Forelimb muscle (tissue), 1 donor: ENCODE results near the gene TWF1. TPM values are rescaled to one million over a fixed set of nuclear protein-coding genes. Genes with fewer than 3 reads are reported as not detected.
A peak's percentile ranks its signal among the peaks of the same experiment; 100 is the strongest.
"Not testable (repeated sequence)": the region's sequence is repeated elsewhere in the genome, so short reads cannot be mapped to it uniquely, and the experiment has no call there.

ENCODE experiments used
- DNase-seq: peaks from one replicate; pipeline ENCODE4 v3.0.0-alpha.2; 2013; ENCODE audit warnings: low read depth
- polyA plus RNA-seq: library from polyadenylated mRNA; unstranded; fragments of 120-200 nt; gene quantifications from one replicate; pipeline ENCODE4 v1.2.1, GENCODE V29; 2013; ENCODE audit not compliant: insufficient read length

The TWF1 gene
- polyA plus RNA-seq, 1 donor: 26.8 TPM

GRCh38 chr12:43805149-43805859 lies 813 bp downstream of the TWF1 start:
- DNase-seq: peak; percentile 6

- DNase-seq: no peak
Observed at GRCh38 chr12:43797561-43798217, 8.4 kb downstream of the TWF1 start.

DNA sequence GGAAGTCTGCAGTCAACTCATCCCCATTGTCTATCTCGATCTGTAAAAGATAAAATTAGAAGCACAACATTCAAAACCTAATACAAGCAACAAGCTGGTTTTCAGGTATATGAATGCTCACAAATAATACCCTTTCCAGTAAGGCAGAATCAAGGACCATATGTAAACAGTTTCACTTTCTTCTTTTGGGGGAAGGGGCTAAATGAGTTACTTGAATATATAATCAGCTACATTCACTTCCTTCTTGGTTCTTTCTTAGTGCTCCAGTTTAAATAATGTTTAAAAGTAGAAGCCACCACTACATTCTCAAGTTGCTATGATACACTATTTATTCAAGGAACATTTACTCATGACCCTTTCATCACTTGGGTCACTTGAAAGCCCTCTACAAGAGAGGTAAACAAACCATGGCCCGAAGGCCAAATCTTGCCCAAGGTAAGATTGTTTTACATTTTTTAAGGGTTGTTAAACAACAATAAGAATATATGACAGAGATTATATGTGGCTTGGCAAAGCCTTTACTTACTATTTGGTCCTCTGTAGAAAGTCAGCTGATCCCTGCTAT lies 10.3 kb downstream of the TWF1 start:
- no peak for DNase-seq

- DNase-seq: peak; percentile 22
Observed at GRCh38 chr12:43789941-43790340, 16.2 kb downstream of the TWF1 start.

DNA sequence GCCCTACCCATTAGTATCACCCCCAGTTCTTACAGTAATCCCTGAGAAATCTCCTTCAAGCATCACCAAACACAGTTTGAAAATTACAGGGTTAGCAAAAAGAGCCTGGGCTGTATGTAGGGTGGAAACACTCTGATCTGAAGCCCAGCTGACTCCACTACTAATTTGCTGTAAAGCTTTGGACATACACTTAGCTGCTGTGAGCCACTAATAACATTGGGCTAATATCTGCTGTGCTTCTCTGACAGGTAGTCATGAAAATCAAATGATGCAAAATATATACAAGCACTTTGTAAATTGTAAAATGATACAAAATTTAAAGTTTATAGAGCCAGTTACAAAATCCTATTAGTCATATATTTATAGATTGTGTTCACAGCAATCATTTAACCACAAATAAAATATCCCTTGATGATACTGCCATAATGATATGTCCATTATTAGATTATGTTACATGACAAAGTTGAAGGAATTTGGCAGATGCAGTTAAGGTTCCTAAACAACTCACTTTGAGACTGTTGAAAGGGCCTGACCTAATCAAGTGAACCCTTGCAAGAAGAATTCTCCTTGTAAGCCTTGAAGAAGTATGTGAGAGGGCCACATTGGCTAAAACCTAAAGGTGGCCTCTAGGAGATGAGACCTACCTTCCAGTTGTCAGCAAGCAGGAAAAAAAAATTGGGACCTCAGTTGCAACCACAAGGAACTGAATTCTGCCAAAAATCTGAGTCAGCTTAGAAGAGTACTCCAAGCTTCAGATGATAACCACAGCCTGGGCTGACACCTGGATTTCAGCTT lies 19.0 kb downstream of the TWF1 start:
- no peak for DNase-seq

DNA sequence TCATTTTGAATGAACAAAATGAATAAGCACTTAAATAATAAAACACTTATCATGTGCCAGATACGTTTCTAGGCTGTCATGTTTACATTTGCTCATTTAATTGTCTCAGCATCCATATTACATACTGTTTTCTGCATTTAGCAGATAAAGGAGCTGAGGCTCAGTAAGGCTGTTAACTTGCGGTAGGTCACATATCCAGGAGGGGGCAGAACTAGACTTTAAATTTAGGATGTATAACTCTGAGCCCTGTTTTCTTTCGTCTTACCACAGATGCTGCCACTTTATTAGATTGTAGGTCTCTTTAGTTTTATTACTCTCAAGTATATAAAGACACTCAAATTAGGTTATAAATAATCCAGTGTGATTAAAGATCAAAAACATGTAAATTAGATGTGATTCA lies 29.6 kb downstream of the TWF1 start:
- DNase-seq: peak; percentile 13

DNA sequence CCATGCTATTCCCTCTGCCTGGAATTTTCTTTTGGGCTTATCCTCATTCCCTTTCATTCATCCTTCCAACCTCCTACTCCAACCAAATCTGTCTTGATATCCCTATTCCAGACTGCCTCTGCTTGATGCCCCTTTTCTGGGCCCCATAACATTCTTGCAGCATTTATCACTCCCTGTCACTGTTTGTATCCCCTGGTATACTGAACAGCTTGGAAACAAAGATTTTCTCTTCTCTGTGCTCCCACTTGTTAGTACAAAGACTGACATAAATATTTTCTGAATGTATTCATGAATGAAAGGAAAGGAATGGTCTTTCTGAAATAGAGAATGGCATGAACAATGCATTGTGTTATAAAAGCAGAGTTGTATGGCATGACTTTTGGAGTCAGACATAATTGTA lies 39.8 kb downstream of the TWF1 start:
- no peak for DNase-seq

GRCh38 chr12:43764528-43764927 lies 41.6 kb downstream of the TWF1 start:
- DNase-seq: no peak

GRCh38 chr12:43763769-43764168 lies 42.3 kb downstream of the TWF1 start:
- DNase-seq: no peak

- DNase-seq: no peak
Observed at GRCh38 chr12:43762596-43762995, 43.5 kb downstream of the TWF1 start.

DNA sequence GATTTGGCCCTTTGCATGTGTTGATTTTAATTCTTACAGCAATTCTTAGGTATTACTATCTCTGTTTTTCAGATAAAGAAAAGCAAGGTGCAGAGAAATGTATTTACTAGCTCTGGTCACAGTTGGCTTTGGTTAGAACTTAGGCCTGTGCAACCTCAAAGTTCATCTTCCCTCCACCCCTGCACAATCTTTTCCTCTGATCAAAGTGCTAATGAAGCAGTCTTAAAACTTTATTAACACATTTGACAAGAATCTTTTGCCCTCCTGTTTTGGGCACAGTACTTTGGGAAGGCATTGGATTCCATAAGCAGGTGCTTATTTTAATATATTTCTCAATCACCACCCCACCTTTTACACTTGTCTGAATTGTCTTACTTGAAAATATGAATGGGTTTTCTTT lies 44.6 kb downstream of the TWF1 start:
- no peak for DNase-seq

- no peak for DNase-seq
Observed at GRCh38 chr12:43760396-43760795, 45.7 kb downstream of the TWF1 start.

GRCh38 chr12:43758728-43759563 lies 47.2 kb downstream of the TWF1 start, which contains the start of the genes IRAK4 and PUS7L:
TSS of gene IRAK4 (plus strand) at chr12:43758951. CDS start at chr12:43768112, 9,161 bp downstream.
TSS of gene PUS7L (minus strand) at chr12:43758790. CDS start at chr12:43755245, 3,545 bp downstream.
- DNase-seq: peak; percentile 95

GRCh38 chr12:43758247-43758727 lies 47.8 kb downstream of the TWF1 start:
- DNase-seq: peak; percentile 6

- DNase-seq: no peak
Observed at GRCh38 chr12:43754015-43754414, 52.1 kb downstream of the TWF1 start.

DNA sequence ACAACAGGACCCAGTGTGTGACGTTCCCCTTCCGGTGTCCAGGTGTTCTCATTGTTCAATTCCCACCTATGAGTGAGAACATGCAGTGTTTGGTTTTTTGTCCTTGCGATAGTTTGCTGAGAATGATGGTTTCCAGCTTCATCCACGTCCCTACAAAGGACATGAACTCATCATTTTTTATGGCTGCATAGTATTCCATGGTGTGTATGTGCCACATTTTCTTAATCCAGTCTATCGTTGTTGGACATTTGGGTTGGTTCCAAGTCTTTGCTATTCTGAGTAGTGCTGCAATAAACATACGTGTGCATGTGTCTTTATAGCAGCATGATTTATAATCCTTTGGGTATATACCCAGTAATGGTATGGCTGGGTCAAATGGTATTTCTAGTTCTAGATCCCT lies 54.8 kb downstream of the TWF1 start:
- not testable (repeated sequence) for DNase-seq

GRCh38 chr12:43750814-43751213 lies 55.3 kb downstream of the TWF1 start:
- DNase-seq: no peak

DNA sequence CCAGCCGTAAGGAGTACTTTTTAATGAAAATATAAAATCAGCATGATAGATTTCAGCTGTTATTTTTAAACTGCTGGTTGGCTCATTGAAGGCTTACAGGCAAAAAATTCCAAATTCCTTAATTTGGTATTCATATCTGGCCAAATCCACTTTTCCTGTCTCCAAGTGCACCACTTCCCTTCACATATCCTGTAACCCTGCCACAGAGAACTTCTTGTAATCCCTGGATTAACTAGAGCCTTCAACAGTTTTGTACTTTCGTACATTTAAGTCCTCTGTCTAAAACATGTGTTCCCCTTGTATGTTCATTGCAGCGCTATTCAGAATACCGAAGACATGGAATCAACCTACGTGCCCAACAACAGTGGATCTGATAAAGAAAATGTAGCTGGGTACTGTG lies 57.1 kb downstream of the TWF1 start:
- DNase-seq: no peak

- DNase-seq: no peak
Observed at GRCh38 chr12:43744826-43745225, 61.3 kb downstream of the TWF1 start.
